ENCODE results near the gene VAPA.

GRCh38 chr18:9952633-9953416 is 39.0 kb downstream of the VAPA start:
- TF ChIP-seq CTCF (IDR thresholded peaks at IDR 0.05; ENCODE audit: low read length) (no peak), EZH2 (IDR thresholded peaks at IDR 0.05; ENCODE audit: borderline replicate concordance, low read length) (no peak)

Measured in OCI-LY1 (cell line).